Measurements from ENCODE around the gene SLC1A1.
"Not testable (repeated sequence)": the region's sequence is repeated elsewhere in the genome, so short reads cannot be mapped to it uniquely, and the experiment has no call there.

The SLC1A1 gene

GRCh38 chr9:4541856-4542255 is 51.6 kb downstream of the SLC1A1 start:
- DNase-seq (ENCODE audit: low spot score): no peak

- not testable (repeated sequence) for DNase-seq (ENCODE audit: low spot score)
Observed at GRCh38 chr9:4544714-4545113, 54.4 kb downstream of the SLC1A1 start.

- peak; percentile 26 for DNase-seq (ENCODE audit: low spot score)
Observed at GRCh38 chr9:4547016-4547415, 56.7 kb downstream of the SLC1A1 start.

GRCh38 chr9:4548811-4549725 is 58.8 kb downstream of the SLC1A1 start:
- peak; percentile 56 for DNase-seq (ENCODE audit: low spot score)

DNA sequence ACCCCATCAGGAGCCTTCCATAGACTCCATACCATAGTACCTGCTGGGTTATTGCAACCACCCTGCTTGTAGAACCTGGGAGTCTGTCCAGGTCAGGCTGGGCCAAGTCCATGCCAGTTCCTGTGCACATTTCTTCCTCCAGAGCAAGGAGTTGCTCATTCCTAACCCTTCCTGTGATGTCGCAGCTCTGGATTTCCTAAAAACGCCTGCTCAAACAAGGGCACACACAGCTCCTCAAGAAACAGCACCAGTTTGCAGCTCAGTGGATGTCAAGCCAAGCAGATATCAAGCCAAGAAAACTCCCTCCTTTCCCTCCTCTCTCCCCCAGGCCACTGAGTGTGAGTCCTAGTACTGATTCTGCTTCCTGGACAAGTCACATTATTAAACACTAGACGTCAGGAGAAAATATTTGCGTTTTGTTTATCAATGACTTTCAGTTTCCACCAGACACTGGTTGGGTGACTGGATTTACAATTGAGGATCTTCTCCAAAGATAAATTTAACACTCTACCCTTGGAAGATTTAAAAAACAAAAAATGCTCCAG is 59.6 kb downstream of the SLC1A1 start:
- peak; percentile 27 for DNase-seq (ENCODE audit: low spot score)

DNA sequence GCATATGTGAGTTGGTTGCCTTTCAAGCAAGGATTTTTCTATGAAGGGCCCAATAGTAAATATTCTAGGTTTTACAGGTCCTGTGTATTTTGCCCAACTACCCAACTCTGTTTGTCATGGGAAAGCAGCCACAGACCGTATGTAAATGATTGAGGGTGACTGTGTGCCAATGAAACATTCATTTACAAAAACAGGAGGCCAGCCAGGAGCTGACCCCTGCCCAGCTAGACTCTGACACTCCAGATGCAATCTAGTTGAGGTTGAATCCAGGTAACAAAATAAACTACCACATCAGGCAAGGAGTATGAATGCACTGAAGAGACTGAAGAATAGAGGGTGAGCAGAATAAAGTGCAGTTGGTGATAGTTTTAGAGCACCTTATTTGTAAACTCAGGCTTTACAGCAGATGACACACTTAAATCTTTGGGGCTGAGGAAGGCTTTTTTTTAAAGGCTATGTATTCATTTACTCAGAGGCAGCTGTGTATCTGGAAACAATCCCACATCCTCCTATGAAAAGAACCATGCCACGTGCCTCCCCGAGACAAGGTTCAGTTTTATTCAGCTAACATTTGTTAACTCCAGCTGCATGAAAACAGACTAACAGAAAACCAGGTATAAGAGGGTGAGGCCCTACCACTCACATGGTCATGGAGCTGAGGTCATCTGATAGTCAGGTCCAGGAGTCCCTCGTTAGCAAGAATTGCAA is 60.7 kb downstream of the SLC1A1 start:
- no peak for DNase-seq (ENCODE audit: low spot score)

DNA sequence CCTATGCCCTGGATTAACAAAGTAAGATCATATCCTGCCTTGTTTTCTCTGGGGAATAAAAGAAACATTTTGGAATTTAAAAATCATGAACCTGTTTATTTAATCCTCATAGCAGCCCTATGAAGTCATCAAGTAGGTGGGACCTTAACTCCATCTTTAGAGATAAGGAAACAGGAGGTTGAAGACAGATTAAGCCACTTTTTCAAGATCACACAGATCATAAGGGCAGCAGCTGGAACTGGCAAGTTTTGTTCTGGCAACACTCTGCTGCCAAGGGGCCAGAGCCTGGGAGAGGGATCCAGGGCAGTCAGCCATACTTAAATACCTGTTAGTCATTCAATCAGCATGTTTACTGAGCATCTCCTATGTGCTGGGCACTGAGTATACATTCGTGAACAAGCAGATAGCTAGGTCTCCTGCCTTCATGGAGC is 63.7 kb downstream of the SLC1A1 start:
- no peak for DNase-seq (ENCODE audit: low spot score)

GRCh38 chr9:4555236-4555635 is 65.0 kb downstream of the SLC1A1 start:
- no peak for DNase-seq (ENCODE audit: low spot score)

DNA sequence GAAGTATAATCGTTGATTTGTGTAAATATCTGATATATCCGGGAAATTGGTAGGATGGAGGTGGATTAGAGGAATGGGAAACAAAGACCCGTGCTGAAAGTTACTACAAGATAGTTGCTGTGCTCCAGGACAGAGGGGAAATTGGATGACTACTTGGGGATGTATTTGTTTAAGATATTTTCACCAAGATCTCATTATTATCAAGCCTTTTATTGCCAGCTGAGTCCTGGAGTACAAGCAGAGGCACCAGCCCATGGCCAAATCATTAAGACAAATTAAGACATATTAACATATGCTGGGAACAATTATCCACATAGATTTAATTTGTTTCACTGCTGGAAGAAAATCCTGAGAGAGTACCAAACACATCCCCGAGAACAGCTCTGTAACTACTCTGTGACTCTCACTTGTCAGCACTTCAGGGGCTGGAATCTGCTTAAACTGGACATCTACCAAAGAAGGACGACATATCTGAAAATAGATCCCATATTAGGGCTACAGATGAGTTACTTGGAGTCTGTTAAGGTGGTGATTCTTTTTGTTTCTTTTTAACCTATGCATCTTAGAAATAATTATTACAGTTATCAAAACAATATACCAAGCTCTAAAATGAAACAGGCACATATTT is 68.2 kb downstream of the SLC1A1 start:
- no peak for DNase-seq (ENCODE audit: low spot score)

DNA sequence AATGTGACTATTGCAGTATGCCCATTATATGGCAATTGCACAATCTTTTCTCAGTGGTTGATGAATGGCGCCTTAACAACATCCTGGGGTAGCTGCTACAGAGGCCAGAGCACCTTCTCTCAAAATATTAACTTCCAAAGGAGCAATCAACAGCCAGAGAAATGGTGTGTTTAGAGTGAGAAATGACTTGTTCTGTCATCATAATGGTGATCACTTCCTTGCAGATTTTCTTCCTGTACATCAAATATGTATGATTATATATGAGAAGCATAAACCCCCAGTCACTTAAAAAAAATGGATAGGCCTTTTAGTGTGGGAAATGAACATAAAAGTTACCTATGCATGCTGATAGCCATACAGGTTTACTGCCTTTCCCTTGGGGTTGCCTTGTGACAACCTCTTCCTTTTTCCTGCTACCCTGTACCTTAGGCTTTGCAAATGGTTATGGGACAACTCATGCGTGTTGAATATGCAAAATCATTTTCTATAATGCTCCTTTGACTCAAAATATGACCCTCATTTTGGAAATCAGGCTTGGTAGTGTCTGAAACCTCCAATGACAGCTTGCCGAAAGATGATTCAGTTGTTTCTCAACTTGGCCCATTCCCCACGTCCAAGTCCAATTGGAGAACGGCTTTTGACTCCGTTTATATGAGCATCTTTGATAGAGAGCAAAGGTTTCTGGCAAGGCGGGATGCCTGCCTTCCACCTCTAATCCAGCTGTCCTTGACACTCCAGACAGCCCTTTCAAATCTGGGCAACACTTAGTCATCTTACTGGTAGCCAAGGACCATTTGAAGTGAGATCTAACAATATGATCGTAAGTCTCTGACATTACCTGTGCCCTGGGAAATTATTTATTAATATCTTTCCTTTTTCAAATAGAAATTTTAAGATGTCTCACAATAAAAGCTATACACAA is 69.3 kb downstream of the SLC1A1 start:
- no peak for DNase-seq (ENCODE audit: low spot score)

- DNase-seq (ENCODE audit: low spot score): no peak
Observed at GRCh38 chr9:4563105-4563504, 72.8 kb downstream of the SLC1A1 start.

- DNase-seq (ENCODE audit: low spot score): no peak
Observed at GRCh38 chr9:4566806-4567205, 76.5 kb downstream of the SLC1A1 start.

DNA sequence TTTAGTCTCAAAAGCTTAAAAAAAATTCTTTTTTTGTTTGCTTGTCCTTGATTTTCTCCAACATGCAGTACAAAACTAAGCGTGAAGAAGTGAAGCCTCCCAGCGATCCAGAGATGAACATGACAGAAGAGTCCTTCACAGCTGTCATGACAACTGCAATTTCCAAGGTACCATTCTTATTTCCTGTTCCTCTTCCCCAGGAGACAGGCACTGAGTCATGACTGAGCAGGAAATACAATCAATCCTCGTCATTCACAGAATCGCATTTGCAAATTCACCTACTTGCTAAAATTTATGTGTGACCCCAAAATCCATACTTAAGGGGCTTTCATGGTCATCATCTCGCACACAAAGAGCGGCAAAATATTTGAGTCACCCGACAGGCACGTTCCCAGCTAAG is 77.3 kb downstream of the SLC1A1 start:
- DNase-seq (ENCODE audit: low spot score): no peak

GRCh38 chr9:4569101-4569500 is 78.8 kb downstream of the SLC1A1 start:
- no peak for DNase-seq (ENCODE audit: low spot score)

- DNase-seq (ENCODE audit: low spot score): no peak
Observed at GRCh38 chr9:4572184-4572826, 82.0 kb downstream of the SLC1A1 start.

GRCh38 chr9:4573176-4573575 is 82.9 kb downstream of the SLC1A1 start:
- DNase-seq (ENCODE audit: low spot score): no peak

- DNase-seq (ENCODE audit: low spot score): no peak
Observed at GRCh38 chr9:4573634-4574389, 83.5 kb downstream of the SLC1A1 start.

DNA sequence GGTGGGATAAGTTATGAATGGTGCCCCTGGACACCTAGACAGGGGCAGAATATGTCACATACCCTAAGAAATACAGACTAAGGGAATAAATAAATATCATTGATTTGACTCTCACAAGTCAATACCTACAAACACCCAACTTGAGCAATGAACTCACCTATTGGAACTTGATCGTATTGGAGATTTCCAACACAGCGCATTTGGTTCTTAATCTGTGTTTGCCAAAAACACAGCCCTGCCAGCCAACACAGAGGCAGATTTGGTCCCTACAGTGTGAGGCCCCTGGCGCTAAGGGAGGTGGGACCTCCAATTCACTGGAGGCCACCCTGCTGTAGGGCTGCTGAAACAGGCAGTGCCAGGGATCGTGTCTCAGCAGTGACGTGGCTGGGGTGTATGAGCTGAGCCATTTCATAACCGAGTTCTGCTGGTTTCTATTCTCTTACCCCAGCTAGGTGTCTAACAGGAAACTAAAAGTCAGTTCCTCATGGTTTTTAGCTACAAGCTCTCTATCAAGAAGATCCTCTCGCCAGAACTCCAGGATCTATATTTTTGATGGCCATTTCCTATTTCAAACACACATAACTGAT is 84.5 kb downstream of the SLC1A1 start:
- DNase-seq (ENCODE audit: low spot score): no peak

DNA sequence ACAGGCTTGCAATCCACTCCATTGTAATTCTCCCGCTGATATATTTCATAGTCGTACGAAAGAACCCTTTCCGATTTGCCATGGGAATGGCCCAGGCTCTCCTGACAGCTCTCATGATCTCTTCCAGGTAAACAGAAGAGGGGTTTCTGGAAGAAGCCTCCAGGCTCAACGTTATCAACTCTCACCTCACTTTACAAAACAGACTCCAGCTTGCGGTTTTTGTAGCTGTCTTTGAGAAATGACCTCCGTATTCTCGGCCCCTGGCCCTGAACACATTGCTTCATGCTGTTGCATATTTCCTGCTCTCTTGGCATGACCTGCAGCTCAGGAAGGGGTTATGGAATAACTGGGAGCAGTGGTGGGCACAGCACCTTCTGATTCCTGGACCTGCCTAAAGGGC is 85.7 kb downstream of the SLC1A1 start:
- no peak for DNase-seq (ENCODE audit: low spot score)

- DNase-seq (ENCODE audit: low spot score): no peak
Observed at GRCh38 chr9:4576448-4576847, 86.2 kb downstream of the SLC1A1 start.

Measured in AG20443 (cell line).